H1 (cell line): ENCODE measurements around the gene FEZF1. TPM values are rescaled to one million over a fixed set of nuclear protein-coding genes. Genes with fewer than 3 reads are reported as not detected.

ENCODE experiments used
- CTCF ChIA-PET: fragments of 300-600 bp; sonication (Branson Sonifier 250); formaldehyde crosslinking; loops from one replicate; lab custom pipeline; 2021; ENCODE audit not compliant: partially characterized antibody; lab: Charles Lee
- POLR2A ChIA-PET: fragments of 300-600 bp; sonication (Branson Sonifier 250); formaldehyde crosslinking; loops from one replicate; lab custom pipeline; 2021; ENCODE audit warnings: inconsistent platforms; ENCODE audit not compliant: partially characterized antibody; lab: Charles Lee
- DNase-seq, 2 experiments: peaks; one replicate each; pipeline versions ENCODE4 v3.0.0 to v3.0.0-alpha.2; 2010 to 2022; ENCODE audit warnings: low spot score in 2 of 2, low read depth in 1 of 2, mixed read lengths in 1 of 2
- FAIRE-seq: peaks from 2 replicates; lab custom pipeline; 2011; peaks lifted over from hg19 to GRCh38; lab: Jason Lieb, UNC
- H2AFZ ChIP-seq: 2 replicates; pipeline ENCODE4 v1.8.1; 2012; ENCODE audit warnings: low read length, inconsistent platforms
- H2AK5ac ChIP-seq: 2 replicates; pipeline ENCODE4 v1.6.1; 2013; ENCODE audit warnings: low read depth, low read length
- H2BK120ac ChIP-seq: replicated peaks from 2 replicates; pipeline ENCODE3; 2013; ENCODE audit warnings: low read depth, low read length, inconsistent platforms
- H2BK12ac ChIP-seq: 2 replicates; pipeline ENCODE4 v1.6.1; 2013; ENCODE audit warnings: low read depth, low read length
- H2BK15ac ChIP-seq: 2 replicates; pipeline ENCODE4 v1.6.1; 2013; ENCODE audit warnings: low read length
- H2BK20ac ChIP-seq: 2 replicates; pipeline ENCODE4 v1.6.1; 2013; ENCODE audit warnings: low read length
- H2BK5ac ChIP-seq: 2 replicates; pipeline ENCODE4 v1.6.1; 2013; ENCODE audit warnings: low read depth, low read length
- H3K14ac ChIP-seq: 2 replicates; pipeline ENCODE4 v1.6.1; 2013; ENCODE audit warnings: inconsistent platforms; ENCODE audit not compliant: insufficient read length
- H3K18ac ChIP-seq: 2 replicates; pipeline ENCODE4 v1.6.1; 2013; ENCODE audit warnings: low read length; ENCODE audit errors: extremely low read depth
- H3K23ac ChIP-seq: 2 replicates; pipeline ENCODE4 v1.6.1; 2013; ENCODE audit warnings: inconsistent platforms; ENCODE audit not compliant: insufficient read length
- H3K23me2 ChIP-seq: 2 replicates; pipeline ENCODE4 v1.6.1; 2013; ENCODE audit warnings: low read depth, low read length
- H3K27ac ChIP-seq: 2 replicates; pipeline ENCODE4 v1.6.1; 2011; ENCODE audit warnings: low read depth, low read length, inconsistent platforms
- H3K27me3 ChIP-seq, 4 experiments: replicated peaks in 1 of 4; 1 replicate in 1 of 4; 2 replicates in 3 of 4; pipeline versions ENCODE4 v1.6.1 to v1.8.1; 2011 to 2013; ENCODE audit warnings: low read length in 3 of 4, mild to moderate bottlenecking in 3 of 4, inconsistent platforms in 2 of 4, mixed read lengths in 2 of 4, moderate library complexity in 1 of 4; ENCODE audit not compliant: control insufficient read depth in 3 of 4, insufficient read depth in 3 of 4; ENCODE audit errors: extremely low read depth in 1 of 4
- H3K36me3 ChIP-seq, 4 experiments: 2 replicates each; pipeline versions ENCODE4 v1.6.1 to v1.8.1; 2011 to 2013; ENCODE audit warnings: mild to moderate bottlenecking in 4 of 4, low read length in 3 of 4, moderate library complexity in 2 of 4, control low read depth in 1 of 4, inconsistent platforms in 1 of 4; ENCODE audit not compliant: insufficient read depth in 4 of 4, control insufficient read depth in 2 of 4
- H3K4ac ChIP-seq: replicated peaks from 2 replicates; pipeline ENCODE3; 2013; ENCODE audit warnings: low read length, low read depth, mixed read lengths, inconsistent platforms; ENCODE audit not compliant: insufficient read length
- H3K4me1 ChIP-seq, 4 experiments: replicated peaks in 1 of 4; 1 replicate in 1 of 4; 2 replicates in 3 of 4; pipeline versions ENCODE4 v1.6.1 to v1.8.1; 2011 to 2013; ENCODE audit warnings: low read length in 3 of 4, inconsistent platforms in 2 of 4, mixed read lengths in 1 of 4; ENCODE audit not compliant: insufficient read depth in 4 of 4, control insufficient read depth in 3 of 4
- H3K4me2 ChIP-seq, 2 experiments: 2 replicates each; pipeline versions ENCODE4 v1.6.1 to v1.8.1; 2011 to 2013; ENCODE audit warnings: low read depth in 2 of 2, low read length in 2 of 2, control low read depth in 1 of 2, inconsistent platforms in 1 of 2, mild to moderate bottlenecking in 1 of 2; ENCODE audit not compliant: insufficient read depth in 1 of 2
- H3K4me3 ChIP-seq, 4 experiments: fragments of 200-600, 300-600 bp in 1 of 4; sonication (generic), shearing (Covaris generic), sonication (Bioruptor Twin) in 1 of 4; 2 replicates each; pipeline versions ENCODE4 v1.5.1 to v1.8.1; 2011 to 2016; ENCODE audit warnings: low read length in 4 of 4, low read depth in 3 of 4, control low read depth in 2 of 4, inconsistent platforms in 2 of 4, mild to moderate bottlenecking in 2 of 4, mixed read lengths in 1 of 4, moderate library complexity in 1 of 4; ENCODE audit not compliant: insufficient read depth in 2 of 4; ENCODE audit errors: extremely low read depth in 1 of 4
- H3K56ac ChIP-seq: replicated peaks from 2 replicates; pipeline ENCODE3; 2013; ENCODE audit warnings: low read depth, mild to moderate bottlenecking, mixed read lengths, low read length, inconsistent platforms; ENCODE audit not compliant: insufficient read length
- H3K79me1 ChIP-seq: 2 replicates; pipeline ENCODE4 v1.6.1; 2013; ENCODE audit warnings: low read depth, low read length, control low read depth
- H3K79me2 ChIP-seq, 2 experiments: 2 replicates each; pipeline versions ENCODE4 v1.6.1 to v1.8.1; 2012 to 2013; ENCODE audit warnings: low read length in 2 of 2, mild to moderate bottlenecking in 2 of 2, inconsistent platforms in 1 of 2; ENCODE audit not compliant: insufficient read depth in 2 of 2, control insufficient read depth in 1 of 2
- H3K9ac ChIP-seq, 4 experiments: replicated peaks in 1 of 4; 1 replicate in 1 of 4; 2 replicates in 3 of 4; pipeline versions ENCODE4 v1.6.1 to v1.8.1; 2011 to 2013; ENCODE audit warnings: low read depth in 3 of 4, low read length in 3 of 4, control low read depth in 2 of 4, mild to moderate bottlenecking in 2 of 4, moderate library complexity in 2 of 4, inconsistent platforms in 1 of 4; ENCODE audit errors: extremely low read depth in 1 of 4
- H3K9me3 ChIP-seq, 2 experiments: 2 replicates each; pipeline versions ENCODE4 v1.6.1 to v1.8.1; 2012 to 2013; ENCODE audit warnings: mild to moderate bottlenecking in 2 of 2, moderate library complexity in 2 of 2, control low read depth in 1 of 2, inconsistent platforms in 1 of 2, low read depth in 1 of 2, low read length in 1 of 2, mixed read lengths in 1 of 2; ENCODE audit not compliant: insufficient read depth in 2 of 2
- H4K20me1 ChIP-seq, 2 experiments: replicated peaks in 1 of 2; 2 replicates each; pipeline versions ENCODE3 to v1.8.1; 2011 to 2013; ENCODE audit warnings: inconsistent platforms in 2 of 2, low read length in 2 of 2, mild to moderate bottlenecking in 1 of 2; ENCODE audit not compliant: insufficient read depth in 2 of 2, control insufficient read depth in 1 of 2
- H4K5ac ChIP-seq: 2 replicates; pipeline ENCODE4 v1.6.1; 2013; ENCODE audit warnings: low read length, low read depth, mixed read lengths, inconsistent platforms; ENCODE audit not compliant: insufficient read length
- H4K8ac ChIP-seq: 2 replicates; pipeline ENCODE4 v1.8.0; 2013; ENCODE audit warnings: mild to moderate bottlenecking, moderate library complexity, low read length, inconsistent platforms; ENCODE audit not compliant: insufficient read depth; ENCODE audit errors: extremely low read depth
- H4K91ac ChIP-seq: replicated peaks from 2 replicates; pipeline ENCODE3; 2013; ENCODE audit warnings: low read length, mixed read lengths, inconsistent platforms; ENCODE audit not compliant: insufficient read length
- RAD21 ChIP-seq, 2 experiments: IDR thresholded peaks in 1 of 2; conservative IDR thresholded peaks in 1 of 2; 2 replicates each; pipeline ENCODE4 v1.6.1; 2011; ENCODE audit warnings: low read depth in 2 of 2, low read length in 2 of 2, improper control_type of control experiment in 1 of 2, inconsistent platforms in 1 of 2, mild to moderate bottlenecking in 1 of 2, moderate library complexity in 1 of 2
- RBBP5 ChIP-seq: IDR thresholded peaks from 2 replicates; pipeline ENCODE4 v1.7.1; 2012; ENCODE audit warnings: low read depth, mild to moderate bottlenecking, inconsistent platforms, low read length, moderate library complexity, borderline replicate concordance
- SIN3A ChIP-seq, 2 experiments: IDR thresholded peaks in 1 of 2; conservative IDR thresholded peaks in 1 of 2; 2 replicates each; pipeline ENCODE4 v1.6.1; 2011 to 2012; ENCODE audit warnings: low read length in 2 of 2, improper control_type of control experiment in 1 of 2, low read depth in 1 of 2, mild to moderate bottlenecking in 1 of 2
- TAF1 ChIP-seq: IDR thresholded peaks from 2 replicates; pipeline ENCODE4 v1.6.1; 2011; ENCODE audit warnings: mild to moderate bottlenecking, low read depth, low read length
- WGBS, 2 experiments: shearing (Covaris generic) in 1 of 2; methylation state at CpG; one replicate each; pipeline versions ENCODE4 v1.1.6 to v1.1.7; 2013 to 2015; ENCODE audit warnings: low lambda C conversion rate in 2 of 2, mixed read lengths in 2 of 2, inconsistent platforms in 1 of 2, low coverage in 1 of 2, missing lambda C conversion rate in 1 of 2; ENCODE audit not compliant: insufficient replicate concordance in 2 of 2, insufficient coverage in 1 of 2, insufficient read length in 1 of 2; ENCODE audit errors: extremely low coverage in 1 of 2, missing lambda C conversion rate in 1 of 2; 5-methylcytosine and 5-hydroxymethylcytosine counted together
- polyA plus RNA-seq, 7 experiments: library from polyadenylated mRNA; depleted of rRNA in 3 of 7; stranded (reverse) in 5 of 7; unstranded in 2 of 7; fragments of >200 nt in 5 of 7; fragments of 200-250 nt in 2 of 7; gene quantifications; 1 replicate in 5 of 7; 2 replicates in 1 of 7; 4 replicates in 1 of 7; pipeline versions ENCODE4 v1.2.1 to v1.2.3, GENCODE V29; 2011 to 2013; ENCODE audit warnings: missing spikeins in 2 of 7, mixed read lengths in 2 of 7
- total RNA-seq: library from RNA; stranded (reverse); fragmentation: NEBNext Ultra II Directional; extraction: Animal tissue kit (Norgen Biotek cat#: 25700); gene quantifications from 2 replicates; pipeline ENCODE4 v1.2.1, GENCODE V29; 2021
- TF ChIP-seq, protein P1 (sequence below): IDR thresholded peaks from 2 replicates; pipeline ENCODE4 v1.6.1; 2011; ENCODE audit warnings: low read length, improper control_type of control experiment

The FEZF1 gene
- total and polyA plus RNA-seq, 2 of the 8 experiments (the other 6 are each of a cell fraction or from before 2014, with no cell fraction given): 10.6 to 15.7 TPM

GRCh38 chr7:122340427-122340826 is 35.9 kb upstream of the FEZF1 start:
- Histone ChIP-seq H4K5ac (no peak overlapping the region), H2BK120ac (no peak overlapping the region), H3K4me2 (no peak overlapping the region), H3K14ac (no peak overlapping the region), H3K9me3 (no peaks in the 10 kb centered on the region), H3K56ac (no peak overlapping the region), H3K4ac (peak overlapping the region; percentile 21), H4K8ac (no peak overlapping the region), H2BK20ac (no peak overlapping the region), H2BK5ac (no peak overlapping the region), H3K79me1 (no peaks in the 10 kb centered on the region), H3K27ac (no peak overlapping the region), H4K91ac (no peak overlapping the region), H3K9ac (no peak overlapping the region), H3K23me2 (no peaks in the 10 kb centered on the region), H4K20me1 (no peaks in the 10 kb centered on the region), H2BK12ac (no peak overlapping the region), H2BK15ac (no peak overlapping the region), H3K36me3 (no peaks in the 10 kb centered on the region; a peak in 1 of 8 replicates), H3K18ac (no peak overlapping the region; the same call in 1 of the 2 replicates), H3K4me1 (peaks cover 0 to 15% (median 6%) of the 10 kb centered on the region in 4 experiments; a peak in 5 of 7 replicates), H3K79me2 (no peaks in the 10 kb centered on the region), H2AK5ac (no peak overlapping the region), H3K27me3 (no peaks in the 10 kb centered on the region), H2AFZ (no peak overlapping the region), H3K4me3 (no peak overlapping the region), H3K23ac (no peak overlapping the region)
- ChIA-PET CTCF (no interaction called here), POLR2A (no interaction called here)
- 92% methylated on average over 1 of the region's 1 CpG; no CpG with 5 or more reads in 1 of the 2 experiments for WGBS, 2 experiments
- no peak for DNase-seq
- TF ChIP-seq RBBP5 (no peak), RAD21 (IDR thresholded peaks at IDR 0.05 in 1 of 2, conservative IDR thresholded peaks at IDR 0.05 in 1 of 2; ENCODE audit: low read depth in 2 of 2, low read length in 2 of 2) (no peak), SIN3A (conservative IDR thresholded peaks at IDR 0.05 in 1 of 2, IDR thresholded peaks at IDR 0.05 in 1 of 2; ENCODE audit: low read depth in 1 of 2, low read length in 2 of 2) (no peak), TAF1 (no peak)
- TF ChIP-seq, protein P1, sequence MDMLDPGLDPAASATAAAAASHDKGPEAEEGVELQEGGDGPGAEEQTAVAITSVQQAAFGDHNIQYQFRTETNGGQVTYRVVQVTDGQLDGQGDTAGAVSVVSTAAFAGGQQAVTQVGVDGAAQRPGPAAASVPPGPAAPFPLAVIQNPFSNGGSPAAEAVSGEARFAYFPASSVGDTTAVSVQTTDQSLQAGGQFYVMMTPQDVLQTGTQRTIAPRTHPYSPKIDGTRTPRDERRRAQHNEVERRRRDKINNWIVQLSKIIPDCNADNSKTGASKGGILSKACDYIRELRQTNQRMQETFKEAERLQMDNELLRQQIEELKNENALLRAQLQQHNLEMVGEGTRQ: no peak
- peak; percentile 32 for FAIRE-seq
